Endothelial cell of umbilical vein (primary cell): ENCODE data around the gene TAS1R2. TPM values are rescaled to one million over a fixed set of nuclear protein-coding genes. Genes with fewer than 3 reads are reported as not detected.

Source experiments
- BruUV-seq: library from RNA; stranded (reverse); fragments of 400-500 nt; replicated peaks from 2 replicates; lab custom pipeline; 2021; lab: Mats Ljungman, UMichigan
- CTCF ChIA-PET: fragments of 300-600, 350-600 bp; sonication (Branson Sonifier 250); formaldehyde crosslinking; loops from one replicate; lab custom pipeline; 2021; ENCODE audit warnings: antibody characterized with exemption, inconsistent platforms; lab: Charles Lee
- POLR2A ChIA-PET: fragments of 300-600, 350-600 bp; sonication (Branson Sonifier 250); formaldehyde crosslinking; loops from one replicate; lab custom pipeline; 2021; ENCODE audit warnings: antibody characterized with exemption, inconsistent platforms; lab: Charles Lee
- DNase-seq: peaks from one replicate; pipeline ENCODE4 v3.0.0-alpha.2; 2011; ENCODE audit warnings: low read depth, low spot score
- FAIRE-seq: peaks from 2 replicates; lab custom pipeline; 2011; peaks lifted over from hg19 to GRCh38; lab: Jason Lieb, UNC
- H2AFZ ChIP-seq: 2 replicates; pipeline ENCODE4 v1.6.0; 2012; ENCODE audit warnings: low read depth, low read length, control low read depth, inconsistent platforms
- H3K27ac ChIP-seq: 2 replicates; pipeline ENCODE4 v1.5.1; 2011; ENCODE audit warnings: low read depth, mild to moderate bottlenecking, control low read depth, low read length, moderate library complexity; ENCODE audit not compliant: insufficient read depth
- H3K27me3 ChIP-seq, 2 experiments: 2 replicates each; pipeline versions ENCODE4 v1.6.0 to v1.6.1; 2011; ENCODE audit warnings: low read length in 2 of 2, mixed read lengths in 1 of 2; ENCODE audit not compliant: control insufficient read depth in 2 of 2, insufficient read depth in 2 of 2
- H3K36me3 ChIP-seq, 2 experiments: 2 replicates in 1 of 2; 3 replicates in 1 of 2; pipeline ENCODE4 v1.5.1; 2011; ENCODE audit warnings: low read length in 2 of 2, mild to moderate bottlenecking in 1 of 2, moderate library complexity in 1 of 2; ENCODE audit not compliant: control insufficient read depth in 2 of 2, insufficient read depth in 2 of 2; ENCODE audit errors: extremely low read depth in 1 of 2
- H3K4me1 ChIP-seq: 3 replicates; pipeline ENCODE4 v1.5.1; 2011; ENCODE audit warnings: mild to moderate bottlenecking, low read length; ENCODE audit not compliant: control insufficient read depth, insufficient read depth; ENCODE audit errors: extremely low read depth
- H3K4me2 ChIP-seq: 2 replicates; pipeline ENCODE4 v1.6.1; 2011; ENCODE audit warnings: low read length, control low read depth, mixed read lengths; ENCODE audit not compliant: insufficient read depth
- H3K4me3 ChIP-seq, 3 experiments: fragments of 200-600 bp in 1 of 3; sonication (generic), shearing (Covaris generic) in 1 of 3; replicated peaks in 1 of 3; 2 replicates each; pipeline ENCODE4 v1.5.1; 2011 to 2016; ENCODE audit warnings: control low read depth in 3 of 3, low read length in 3 of 3, mild to moderate bottlenecking in 2 of 3, inconsistent platforms in 1 of 3, low read depth in 1 of 3, moderate library complexity in 1 of 3; ENCODE audit not compliant: insufficient read depth in 1 of 3
- H3K79me2 ChIP-seq: 2 replicates; pipeline ENCODE4 v1.6.0; 2012; ENCODE audit warnings: low read length, inconsistent platforms; ENCODE audit not compliant: control insufficient read depth, insufficient read depth
- H3K9ac ChIP-seq: replicated peaks from 2 replicates; pipeline ENCODE3; 2011; ENCODE audit warnings: low read length, control low read depth; ENCODE audit not compliant: insufficient read depth; ENCODE audit errors: extremely low read depth
- H3K9me1 ChIP-seq: replicated peaks from 3 replicates; pipeline ENCODE4 v1.6.0; 2011; ENCODE audit warnings: mild to moderate bottlenecking, low read length; ENCODE audit not compliant: control insufficient read depth, insufficient read depth; ENCODE audit errors: extremely low read depth
- H3K9me3 ChIP-seq: replicated peaks from 2 replicates; pipeline ENCODE4 v1.5.1; 2012; ENCODE audit warnings: low read length, inconsistent platforms; ENCODE audit not compliant: control insufficient read depth, insufficient read depth
- H4K20me1 ChIP-seq: replicated peaks from 2 replicates; pipeline ENCODE3; 2011; ENCODE audit warnings: mild to moderate bottlenecking, low read length; ENCODE audit not compliant: control insufficient read depth, insufficient read depth; ENCODE audit errors: extremely low read depth
- EZH2 ChIP-seq: IDR thresholded peaks from 2 replicates; pipeline ENCODE4 v1.6.1; 2012; ENCODE audit warnings: borderline replicate concordance, low read depth, mild to moderate bottlenecking, moderate library complexity, low read length, inconsistent platforms; ENCODE audit not compliant: severe bottlenecking
- FOS ChIP-seq: IDR thresholded peaks from 2 replicates; pipeline ENCODE4 v1.6.1; 2011; ENCODE audit warnings: mild to moderate bottlenecking, low read length, moderate library complexity, borderline replicate concordance; ENCODE audit not compliant: insufficient read depth
- GATA2 ChIP-seq: IDR thresholded peaks from 2 replicates; pipeline ENCODE4 v1.7.0; 2011; ENCODE audit warnings: low read depth, mild to moderate bottlenecking, moderate library complexity, mixed read lengths, low read length; ENCODE audit not compliant: insufficient read length, insufficient read depth
- JUN ChIP-seq: IDR thresholded peaks from 2 replicates; pipeline ENCODE4 v1.6.1; 2011; ENCODE audit warnings: borderline replicate concordance, low read depth; ENCODE audit not compliant: insufficient read length, insufficient read depth
- MYC ChIP-seq: IDR thresholded peaks from one replicate; pipeline ENCODE4 v1.6.1; 2011; ENCODE audit warnings: mild to moderate bottlenecking, low read depth, low read length
- POLR2A ChIP-seq: IDR thresholded peaks from 2 replicates; pipeline ENCODE4 v1.6.1; 2012; ENCODE audit warnings: low read depth, mild to moderate bottlenecking, control low read depth, low read length
- POLR2AphosphoS5 ChIP-seq: IDR thresholded peaks from 2 replicates; pipeline ENCODE4 v1.6.1; 2012; ENCODE audit warnings: low read depth, mild to moderate bottlenecking, control low read depth, low read length, moderate library complexity; ENCODE audit not compliant: insufficient read depth
- dilution Hi-C: fragments of 300-500 bp; cut with MboI; formaldehyde crosslinking; loops from one replicate; pipeline ENCODE4 v1.15.0; 2019; ENCODE audit warnings: low sequenced_read_pairs; ENCODE audit not compliant: extremely low pct_ligation_motif_present
- intact Hi-C: fragments of 100-400 bp; cut with micrococcal nuclease; formaldehyde crosslinking; loops from one replicate; pipeline ENCODE4 v1.10.0; 2022
- polyA plus RNA-seq, 4 experiments: library from polyadenylated mRNA; depleted of rRNA in 3 of 4; stranded (reverse) in 3 of 4; unstranded in 1 of 4; fragments of >200 nt; gene quantifications; 2 replicates each; pipeline versions ENCODE4 v1.2.1 to v1.2.3, GENCODE V29; 2011 to 2012; ENCODE audit warnings: missing spikeins in 1 of 4
- total RNA-seq: library from RNA; stranded (reverse); gene quantifications from 2 replicates; pipeline ENCODE4 v1.2.3, GENCODE V29; 2021
- TF ChIP-seq, protein P1 (sequence below): IDR thresholded peaks from 2 replicates; pipeline ENCODE4 v1.6.1; 2011; ENCODE audit not compliant: insufficient read depth, insufficient read length
- TF ChIP-seq, protein P2 (sequence below), 2 donors: IDR thresholded peaks; 1 replicate in 1 of 2; 2 replicates in 1 of 2; pipeline ENCODE4 v1.5.1; 2011; ENCODE audit warnings: low read length in 2 of 2, mild to moderate bottlenecking in 2 of 2, moderate library complexity in 2 of 2, control low read depth in 1 of 2, inconsistent platforms in 1 of 2, low read depth in 1 of 2; ENCODE audit not compliant: insufficient read depth in 1 of 2; ENCODE audit errors: extremely low read depth in 1 of 2

Gene TAS1R2
- total and polyA plus RNA-seq, 2 donors (not counting 3 experiments of a cell fraction or from before 2014, with no cell fraction given): not detected

DNA sequence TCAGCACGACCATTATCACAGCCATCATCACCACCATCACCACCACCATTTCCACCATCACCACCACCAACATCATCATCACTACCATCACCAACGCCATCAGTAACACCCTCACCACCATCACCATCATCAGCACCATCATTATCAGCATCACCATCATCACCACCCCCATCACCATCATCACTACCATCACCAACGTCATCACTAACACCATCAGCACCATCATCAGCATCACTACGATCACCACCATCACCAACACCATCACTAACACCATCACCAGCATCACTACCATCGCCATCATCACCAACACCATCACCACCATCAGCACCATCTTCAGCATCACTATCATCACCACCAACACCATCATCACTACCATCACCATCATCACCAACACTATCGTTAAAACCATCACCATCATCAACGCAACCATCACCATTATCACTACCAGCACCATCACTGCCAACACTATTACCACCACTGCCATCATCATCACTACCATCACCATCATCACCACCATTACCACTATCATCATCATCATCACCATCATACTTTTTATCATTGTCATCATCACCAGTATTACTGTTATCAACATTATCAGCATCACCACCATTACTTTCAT is 1.3 kb downstream of the TAS1R2 start:
- Histone ChIP-seq H3K9me3 (no peaks in the 10 kb centered on the region), H3K9me1 (no peaks in the 10 kb centered on the region), H3K36me3 (no peaks in the 10 kb centered on the region), H3K9ac (no peak overlapping the region), H3K4me3 (no peak overlapping the region), H2AFZ (no peak overlapping the region), H3K27ac (no peak overlapping the region), H3K27me3 (no peaks in the 10 kb centered on the region), H3K4me2 (no peak overlapping the region), H3K79me2 (no peaks in the 10 kb centered on the region), H3K4me1 (no peaks in the 10 kb centered on the region), H4K20me1 (no peaks in the 10 kb centered on the region)
- ChIA-PET CTCF (no interaction called here), POLR2A (no interaction called here)
- intact Hi-C loops: no loop called here
- FAIRE-seq (no peak), DNase-seq (no peak)
- dilution Hi-C loops: no loop called here
- BruUV-seq: no TSS peak
- TF ChIP-seq GATA2 (no peak), POLR2A (no peak), JUN (no peak)
- TF ChIP-seq, protein P1, sequence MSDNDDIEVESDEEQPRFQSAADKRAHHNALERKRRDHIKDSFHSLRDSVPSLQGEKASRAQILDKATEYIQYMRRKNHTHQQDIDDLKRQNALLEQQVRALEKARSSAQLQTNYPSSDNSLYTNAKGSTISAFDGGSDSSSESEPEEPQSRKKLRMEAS: no peak

DNA sequence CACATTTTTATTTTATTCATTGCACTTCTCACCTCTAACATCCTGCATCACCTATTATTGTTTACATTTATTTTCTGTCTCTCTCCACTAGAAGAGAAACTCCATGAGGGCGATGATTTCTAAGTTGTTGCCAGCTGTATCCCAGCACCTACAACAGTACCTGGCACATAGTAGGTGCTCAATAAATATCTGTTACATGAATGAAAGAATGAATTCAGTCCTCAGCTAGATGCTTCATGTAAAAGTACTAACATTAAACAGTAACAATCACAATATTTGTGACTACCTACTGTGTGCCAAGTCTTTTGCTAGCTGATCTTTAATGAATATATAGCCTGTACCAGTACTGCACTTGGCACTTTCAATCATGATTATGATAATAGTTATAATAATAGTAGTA is 3.0 kb downstream of the TAS1R2 start:
- intact Hi-C loops (no loop called here), dilution Hi-C loops (no loop called here)
- POLR2A ChIA-PET: no interaction called here
- TF ChIP-seq, protein P2, sequence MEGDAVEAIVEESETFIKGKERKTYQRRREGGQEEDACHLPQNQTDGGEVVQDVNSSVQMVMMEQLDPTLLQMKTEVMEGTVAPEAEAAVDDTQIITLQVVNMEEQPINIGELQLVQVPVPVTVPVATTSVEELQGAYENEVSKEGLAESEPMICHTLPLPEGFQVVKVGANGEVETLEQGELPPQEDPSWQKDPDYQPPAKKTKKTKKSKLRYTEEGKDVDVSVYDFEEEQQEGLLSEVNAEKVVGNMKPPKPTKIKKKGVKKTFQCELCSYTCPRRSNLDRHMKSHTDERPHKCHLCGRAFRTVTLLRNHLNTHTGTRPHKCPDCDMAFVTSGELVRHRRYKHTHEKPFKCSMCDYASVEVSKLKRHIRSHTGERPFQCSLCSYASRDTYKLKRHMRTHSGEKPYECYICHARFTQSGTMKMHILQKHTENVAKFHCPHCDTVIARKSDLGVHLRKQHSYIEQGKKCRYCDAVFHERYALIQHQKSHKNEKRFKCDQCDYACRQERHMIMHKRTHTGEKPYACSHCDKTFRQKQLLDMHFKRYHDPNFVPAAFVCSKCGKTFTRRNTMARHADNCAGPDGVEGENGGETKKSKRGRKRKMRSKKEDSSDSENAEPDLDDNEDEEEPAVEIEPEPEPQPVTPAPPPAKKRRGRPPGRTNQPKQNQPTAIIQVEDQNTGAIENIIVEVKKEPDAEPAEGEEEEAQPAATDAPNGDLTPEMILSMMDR (IDR thresholded peaks at IDR 0.05; ENCODE audit: extremely low read depth in 1 of 2, insufficient read depth in 1 of 2, low read depth in 1 of 2, low read length in 2 of 2): no peak
- TF ChIP-seq JUN (no peak), EZH2 (no peak), POLR2A (no peak), MYC (no peak), FOS (no peak), POLR2AphosphoS5 (no peak), GATA2 (no peak)
- TF ChIP-seq, protein P1: no peak
- no peaks in the 10 kb centered on the region for H3K36me3 ChIP-seq
- H3K79me2 ChIP-seq: no peaks in the 10 kb centered on the region
- no peak overlapping the region for H3K27ac ChIP-seq
- no peak overlapping the region for H3K4me3 ChIP-seq
- no peaks in the 10 kb centered on the region for H3K4me1 ChIP-seq
- FAIRE-seq (no peak), DNase-seq (no peak)
- H3K9me3 ChIP-seq: no peaks in the 10 kb centered on the region
- no peaks in the 10 kb centered on the region for H3K9me1 ChIP-seq
- H3K27me3 ChIP-seq: no peaks in the 10 kb centered on the region
- no peak overlapping the region for H3K4me2 ChIP-seq
- no peak overlapping the region for H3K9ac ChIP-seq
- no peaks in the 10 kb centered on the region for H4K20me1 ChIP-seq
- no TSS peak for BruUV-seq
- CTCF ChIA-PET: no interaction called here
- no peak overlapping the region for H2AFZ ChIP-seq
